ENCODE measurements around the gene TMEM108. TPM values are rescaled to one million over a fixed set of nuclear protein-coding genes. Genes with fewer than 3 reads are reported as not detected.

TMEM108 gene
- total RNA-seq, 1 donor from 2014 or later, result 1.4 TPM

DNA sequence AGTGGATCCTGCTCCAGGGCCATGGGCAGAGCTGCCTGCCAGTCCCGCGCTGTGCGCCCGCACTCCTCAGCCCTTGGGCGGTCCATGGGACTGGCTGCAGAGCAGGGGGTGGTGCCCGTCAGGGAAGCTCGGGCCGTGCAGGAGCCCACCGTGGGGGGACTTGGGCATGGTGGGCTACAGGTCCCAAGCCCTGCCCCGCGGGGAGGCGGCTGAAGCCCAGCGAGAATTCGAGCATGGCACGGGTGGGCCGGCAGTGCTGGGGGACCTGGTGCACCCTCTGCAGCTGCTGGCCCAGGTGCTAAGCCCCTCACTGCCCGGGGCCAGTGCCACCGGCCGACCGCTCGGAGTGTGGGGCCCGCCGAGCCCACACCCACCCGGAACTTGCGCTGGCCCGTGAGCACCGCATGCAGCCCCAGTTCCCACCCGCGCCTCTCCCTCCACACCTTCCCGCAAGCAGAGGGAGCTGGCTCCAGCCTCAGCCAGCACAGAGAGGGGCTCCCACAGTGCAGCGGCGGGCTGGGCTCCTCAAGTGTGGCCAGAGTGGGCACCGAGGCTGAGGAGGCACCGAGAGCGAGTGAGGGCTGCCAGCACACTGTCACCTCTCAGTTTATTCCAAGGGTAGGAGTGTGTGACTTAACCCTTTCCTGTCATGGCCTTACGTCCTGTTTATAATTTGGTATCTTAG is 129.3 kb downstream of the TMEM108 start:
- DNase-seq, result no peak

DNA sequence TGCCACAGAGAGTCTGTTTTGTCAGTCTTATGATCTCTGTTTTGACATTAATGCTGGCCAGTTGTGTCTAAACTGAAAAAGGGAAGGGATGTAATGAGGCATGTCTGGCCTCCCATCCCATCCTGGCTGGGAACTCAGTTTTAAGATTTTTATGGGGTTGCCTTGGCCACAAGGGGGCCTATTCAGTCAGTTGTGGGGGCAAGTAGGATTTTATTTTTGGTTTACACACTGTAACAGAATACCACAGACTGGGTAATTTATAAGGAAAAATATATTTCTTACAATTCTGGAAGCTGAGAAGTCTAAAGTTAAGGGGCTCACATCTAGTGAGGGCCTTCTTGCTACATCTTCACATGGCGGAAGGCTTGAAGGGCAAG is 129.8 kb downstream of the TMEM108 start:
- DNase-seq, result no peak

DNA sequence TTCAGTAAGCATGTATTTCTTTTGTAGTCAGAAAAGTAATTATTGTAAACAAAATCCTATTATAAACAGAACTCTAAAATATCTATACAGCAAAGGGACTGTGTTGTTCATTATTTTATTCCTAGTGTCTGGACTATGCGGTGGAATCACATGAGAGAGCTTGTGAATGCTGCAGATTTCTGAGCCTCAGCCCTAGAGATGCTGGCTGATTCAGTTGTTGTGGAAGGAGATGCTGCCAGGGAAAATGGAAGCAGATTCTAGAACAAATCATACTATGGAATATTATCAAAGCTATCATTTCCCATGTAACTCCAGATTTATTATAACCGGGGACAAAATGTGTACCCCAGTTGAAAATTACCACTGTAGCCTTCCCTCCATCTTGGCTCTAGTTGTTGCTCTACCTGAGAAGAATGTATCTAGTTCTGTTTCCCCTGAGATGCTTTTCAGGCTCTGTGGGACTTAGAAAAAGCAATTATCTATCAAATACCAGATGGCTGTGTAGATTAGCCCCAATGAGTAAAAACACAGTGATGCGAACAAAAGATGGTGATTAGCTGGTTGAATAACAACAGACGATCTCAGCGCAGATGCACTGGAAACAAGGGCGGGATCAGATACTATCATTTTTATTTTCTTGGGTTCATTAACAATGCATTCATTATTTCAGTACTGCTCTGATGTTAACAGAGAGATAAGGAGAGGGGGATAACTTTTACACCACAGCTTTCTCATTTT is 131.3 kb downstream of the TMEM108 start:
- no peak for DNase-seq

DNA sequence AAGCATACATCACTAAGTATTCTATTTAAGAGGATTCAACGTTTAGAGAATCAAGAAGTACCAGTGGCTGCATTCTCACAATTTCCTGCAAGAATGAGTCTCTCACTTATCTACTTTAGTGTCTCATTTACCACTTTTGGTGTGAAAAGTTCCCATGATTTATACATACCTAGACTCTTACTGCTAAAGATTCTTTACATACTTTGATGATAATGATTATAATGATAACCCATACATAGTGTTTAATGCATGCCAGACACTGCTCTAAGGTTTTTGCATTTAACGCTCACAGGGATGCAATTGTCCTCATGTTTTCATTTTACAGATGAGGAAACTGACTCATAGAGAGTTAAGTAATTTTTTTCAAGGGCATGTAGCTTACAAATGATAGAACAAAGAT is 133.6 kb downstream of the TMEM108 start:
- no peak for DNase-seq

DNA sequence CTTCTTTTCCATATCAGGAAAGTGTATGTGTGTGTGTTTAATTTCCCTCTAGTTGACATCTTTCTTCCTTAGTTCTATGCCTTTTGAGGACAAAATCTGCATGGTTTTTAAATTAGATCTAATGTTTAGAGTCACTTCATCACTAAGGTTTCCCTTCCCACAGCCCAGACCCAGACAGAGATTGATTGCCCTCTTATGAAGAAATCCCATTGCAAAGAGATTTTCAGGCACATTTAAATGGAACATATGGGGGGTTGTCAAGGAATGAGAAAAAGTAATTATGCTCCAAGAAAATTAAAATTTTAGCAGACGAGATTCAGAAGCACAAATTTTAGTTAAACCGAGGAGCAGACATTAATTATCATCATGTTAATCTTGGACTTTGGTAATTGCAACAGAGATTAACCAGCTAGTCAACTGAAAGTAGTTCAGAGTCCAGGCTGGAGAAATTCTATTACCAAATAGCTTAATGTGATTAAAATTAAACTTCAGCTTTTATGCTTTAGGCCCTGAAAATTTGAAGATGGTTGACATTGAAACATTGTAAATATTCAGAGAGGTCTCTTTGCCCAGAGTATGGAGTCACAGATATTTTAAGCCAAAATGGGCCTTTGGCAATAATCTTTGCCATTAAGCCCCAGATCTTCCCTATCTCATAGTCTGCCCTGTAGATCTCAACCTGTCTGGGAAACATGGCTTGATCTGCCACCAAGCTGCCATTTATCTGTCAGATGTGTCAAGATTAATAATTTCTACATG is 143.4 kb downstream of the TMEM108 start:
- DNase-seq, result no peak

DNA sequence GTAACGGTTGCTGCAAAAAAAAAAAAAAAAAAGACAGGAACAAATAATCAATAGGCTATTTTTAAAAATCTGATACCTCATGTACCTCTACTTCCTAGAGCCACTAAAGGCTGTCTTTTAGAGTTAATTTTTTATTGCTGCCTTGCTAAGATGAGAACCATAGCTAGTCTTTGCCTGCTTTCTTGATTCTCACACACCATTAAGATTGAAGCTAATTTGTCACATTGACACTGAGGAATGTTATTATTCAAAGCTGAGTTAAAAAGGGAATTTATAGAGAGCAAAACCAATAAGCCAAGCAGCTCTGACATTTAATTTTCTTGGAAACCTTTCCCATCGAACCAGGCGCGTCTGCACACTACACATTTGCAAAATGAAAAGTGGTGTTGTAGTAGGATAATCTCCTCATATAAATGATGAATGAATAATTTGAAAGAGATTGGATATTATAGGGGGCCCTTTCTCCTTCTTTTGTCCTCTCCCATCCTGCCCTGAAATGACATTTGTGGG is 149.7 kb downstream of the TMEM108 start:
- DNase-seq, result no peak

DNA sequence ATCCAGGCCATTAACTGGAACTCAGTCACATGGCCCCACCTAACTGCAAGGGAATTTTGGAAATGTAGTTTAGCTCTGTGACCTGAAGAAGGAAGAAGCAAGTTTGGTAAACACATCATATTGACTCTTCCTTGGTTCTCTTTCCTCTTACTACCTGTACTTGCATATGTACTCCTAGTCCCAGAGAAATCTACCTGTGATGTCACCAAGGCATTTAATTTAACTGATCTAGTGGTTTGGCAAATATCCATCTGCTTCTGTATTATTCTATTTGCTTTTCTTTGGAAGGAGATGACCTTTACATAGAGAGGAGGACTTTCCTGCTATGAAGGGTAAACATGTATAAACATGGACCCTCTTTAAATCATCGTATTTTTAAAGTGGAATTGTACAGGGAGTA is 150.8 kb downstream of the TMEM108 start:
- DNase-seq, result no peak

DNA sequence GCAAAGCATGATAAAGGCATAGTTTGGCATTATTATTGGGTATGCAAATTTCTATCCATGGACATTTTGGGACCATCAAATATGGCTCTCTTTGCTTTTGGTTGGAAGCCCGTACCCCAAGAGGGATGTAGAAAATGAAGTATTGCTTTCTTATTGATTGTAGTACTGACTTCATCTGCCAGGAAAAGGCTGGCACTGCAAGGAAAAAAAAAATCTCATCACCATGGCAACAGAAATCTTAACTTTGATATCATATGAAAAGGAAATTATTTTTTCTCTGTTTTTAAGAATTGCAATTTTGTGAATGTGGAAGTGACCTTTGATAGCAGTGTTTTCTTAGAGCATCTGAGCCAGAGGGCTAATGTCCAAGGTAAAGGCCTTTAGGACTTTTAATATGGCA is 151.7 kb downstream of the TMEM108 start:
- no peak for DNase-seq

DNA sequence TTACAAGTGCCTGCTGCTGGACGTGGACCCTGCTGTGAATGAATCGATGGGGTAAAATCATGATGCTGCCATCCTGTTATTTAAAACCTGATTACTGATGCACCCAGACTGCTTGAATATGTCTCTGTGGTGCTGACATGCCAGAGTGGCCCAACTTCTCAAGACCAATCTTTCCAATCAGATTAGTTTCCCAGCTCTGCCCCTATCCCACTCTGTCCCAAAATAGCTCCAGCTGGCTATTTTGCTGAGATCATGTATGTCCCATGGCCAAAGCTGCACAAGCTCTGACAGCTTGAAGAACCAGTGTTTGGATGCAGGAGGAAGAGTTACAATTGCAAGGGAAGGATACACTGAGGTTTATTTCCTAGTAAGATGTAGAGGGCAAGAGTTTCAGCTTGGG is 153.6 kb downstream of the TMEM108 start:
- no peak for DNase-seq

DNA sequence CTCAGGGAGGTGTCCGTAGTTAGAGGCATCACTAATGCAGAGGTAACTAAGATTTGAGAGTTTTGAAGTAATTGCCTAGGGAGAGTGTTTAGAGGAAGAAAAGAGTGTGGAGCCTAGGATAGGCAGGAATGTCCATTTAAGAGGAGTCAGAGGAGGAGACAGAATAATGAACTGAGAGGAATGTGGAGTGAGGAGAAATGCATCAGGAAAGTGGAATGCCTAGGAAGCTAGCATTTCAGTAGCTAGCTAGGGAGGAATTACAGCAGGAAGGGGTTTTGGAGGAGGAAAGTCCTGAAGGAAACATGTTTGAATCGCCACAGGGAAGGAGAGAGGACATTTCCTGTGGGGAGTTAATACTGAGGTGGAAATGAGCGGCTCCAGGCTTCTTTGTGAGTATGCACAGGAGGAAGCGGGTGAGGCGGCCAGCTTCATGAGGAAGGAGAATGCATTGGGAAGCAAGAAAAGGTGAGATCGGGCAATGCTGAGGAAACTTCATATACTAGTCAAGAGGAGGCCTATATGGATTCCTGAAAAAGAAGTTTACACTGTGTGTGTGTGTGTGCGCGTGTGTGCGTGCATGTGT is 154.3 kb downstream of the TMEM108 start:
- no peak for DNase-seq

DNA sequence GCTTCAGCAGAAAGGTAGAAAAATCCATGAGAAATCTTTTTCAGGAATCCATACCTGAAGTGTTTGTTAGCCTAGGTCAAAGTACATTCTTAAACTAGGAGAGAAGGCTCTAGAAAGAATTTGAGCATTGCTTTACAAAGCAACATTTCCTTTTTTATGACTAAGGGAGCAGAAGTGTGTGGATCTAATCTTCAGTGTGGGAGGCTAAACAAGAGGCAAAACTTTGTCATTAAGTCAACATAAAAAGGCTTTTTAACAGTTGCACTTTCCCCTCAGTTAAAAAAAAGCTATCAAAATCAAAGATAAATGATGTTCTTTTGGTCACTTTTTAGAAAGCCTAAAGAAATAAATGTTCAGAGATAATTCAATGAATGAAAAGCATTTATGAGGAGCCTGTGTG is 154.8 kb downstream of the TMEM108 start:
- DNase-seq, result no peak

DNA sequence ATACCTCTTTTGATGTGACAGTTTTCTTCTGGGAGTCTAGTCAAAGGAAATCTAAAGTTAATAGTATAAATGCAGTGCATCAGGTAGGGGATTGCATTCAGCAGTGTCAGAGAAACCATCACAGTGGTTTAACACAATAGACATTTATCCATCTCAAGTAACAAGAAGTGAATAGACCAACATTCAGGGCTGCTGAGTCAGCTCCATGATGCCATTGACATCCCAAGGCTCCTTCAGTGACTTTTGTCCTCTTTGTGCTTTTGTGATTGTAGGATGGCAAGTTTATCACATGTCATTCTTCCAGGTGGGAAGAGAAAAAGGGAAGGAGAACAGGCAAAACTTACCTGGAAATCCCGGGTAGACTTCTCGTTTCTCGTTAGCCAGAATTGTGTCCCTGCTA is 158.3 kb downstream of the TMEM108 start:
- no peak for DNase-seq

DNA sequence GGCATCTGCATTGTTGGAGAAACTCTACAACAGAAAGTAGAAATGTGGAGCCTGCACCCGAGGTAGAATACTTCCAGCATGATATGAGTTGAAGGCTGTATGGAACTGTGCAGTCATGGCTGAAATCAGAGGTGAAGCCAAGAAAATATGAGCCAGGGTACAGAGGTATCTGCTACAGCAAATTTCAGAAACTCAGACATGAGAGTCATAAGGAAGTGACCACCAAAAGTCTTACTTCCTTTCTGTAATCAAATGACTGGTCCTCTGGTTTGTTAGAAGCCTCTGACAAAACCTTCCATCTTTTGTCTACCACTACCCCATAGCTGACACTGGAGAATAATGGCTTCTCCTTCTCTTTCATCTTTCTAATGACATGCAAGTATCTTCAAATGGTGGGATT is 159.4 kb downstream of the TMEM108 start:
- DNase-seq, result no peak

DNA sequence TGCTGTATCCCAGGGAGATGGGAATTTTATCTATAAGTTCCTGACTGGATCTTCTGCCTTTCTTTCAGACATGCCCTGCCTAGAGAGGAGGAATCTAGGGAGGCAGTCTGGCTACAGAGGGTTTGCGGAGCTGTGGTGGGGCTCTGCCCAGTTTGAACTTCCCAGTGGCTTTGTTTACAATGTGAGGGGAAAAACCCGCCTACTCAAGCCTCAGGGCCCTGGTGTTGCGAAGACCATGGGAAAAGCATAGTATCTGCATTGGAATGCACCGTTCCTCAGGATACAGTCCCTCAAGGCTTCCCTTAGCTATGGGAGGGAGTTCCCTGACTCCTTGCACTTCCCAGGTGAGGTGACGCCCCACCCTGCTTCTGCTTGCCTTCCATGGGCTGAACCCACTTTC is 168.7 kb downstream of the TMEM108 start:
- DNase-seq, result no peak

DNA sequence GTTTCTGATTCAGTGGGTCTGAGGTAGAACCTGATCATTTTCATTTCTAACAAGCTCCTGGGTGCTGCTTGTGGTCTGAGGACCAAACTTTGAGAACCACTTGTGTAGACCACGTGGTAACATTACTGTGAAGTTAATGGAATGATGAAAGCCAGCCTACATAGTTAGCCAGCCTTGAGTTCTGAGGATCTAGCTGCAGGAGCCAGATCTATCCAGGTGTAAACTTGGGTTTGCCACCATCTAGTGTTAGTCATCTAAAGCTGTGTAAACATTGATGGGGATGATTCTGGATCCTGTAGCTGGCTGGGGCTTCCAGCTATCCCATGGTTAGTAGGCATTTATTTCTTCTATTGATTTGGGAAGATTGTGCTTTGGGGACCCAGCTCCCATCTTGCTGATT is 170.0 kb downstream of the TMEM108 start:
- DNase-seq, result no peak

DNA sequence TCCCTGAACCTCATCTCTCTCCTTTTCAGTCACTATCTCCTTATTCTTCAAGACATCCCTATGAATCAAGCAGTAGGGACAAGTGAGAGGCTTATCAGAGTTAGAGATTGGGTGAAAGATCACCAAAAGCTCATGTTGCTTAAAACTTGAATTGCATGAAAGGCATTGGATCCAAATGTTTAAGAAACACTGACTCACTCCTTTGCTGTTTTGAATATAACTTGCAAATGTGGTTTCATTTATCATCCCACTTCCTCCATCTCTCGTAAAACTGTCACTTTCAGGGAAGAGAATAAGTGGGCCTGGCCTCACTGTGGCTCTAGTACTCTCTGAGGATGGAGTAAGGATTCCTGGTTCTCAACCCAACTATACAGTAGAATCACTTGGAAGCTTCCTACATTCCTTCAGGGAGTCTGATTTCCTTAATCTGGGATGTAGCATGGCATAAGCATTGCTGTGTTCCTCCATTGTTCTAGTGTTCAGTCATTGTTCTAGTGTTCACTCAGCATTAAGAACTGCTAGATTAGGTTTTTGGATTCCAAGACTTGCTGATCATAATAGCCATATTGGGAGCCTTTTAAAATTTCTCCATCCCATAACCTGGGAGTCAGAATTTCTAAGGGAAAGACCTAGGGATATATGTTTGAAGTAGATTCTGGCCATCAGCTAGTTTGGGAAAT is 171.8 kb downstream of the TMEM108 start:
- DNase-seq, result peak; percentile 93

DNA sequence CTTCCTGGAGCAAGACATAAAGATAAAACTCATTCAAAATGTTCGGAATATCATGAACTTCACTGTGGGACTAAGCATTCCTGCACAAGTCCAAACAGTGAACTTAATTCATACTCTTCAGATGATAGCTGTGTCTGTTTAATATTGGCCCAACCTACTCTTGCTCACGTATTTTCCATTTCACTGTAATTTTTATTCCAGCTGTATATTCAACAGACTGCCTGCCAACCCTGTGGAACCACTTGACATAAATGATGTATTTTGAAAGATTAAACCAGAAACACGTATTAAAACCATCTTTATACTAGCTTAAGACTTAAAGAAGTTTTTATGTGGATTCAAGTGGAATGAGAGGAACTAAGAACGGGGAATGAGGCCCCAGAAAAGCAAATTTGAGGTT is 172.5 kb downstream of the TMEM108 start:
- peak; percentile 69 for DNase-seq

DNA sequence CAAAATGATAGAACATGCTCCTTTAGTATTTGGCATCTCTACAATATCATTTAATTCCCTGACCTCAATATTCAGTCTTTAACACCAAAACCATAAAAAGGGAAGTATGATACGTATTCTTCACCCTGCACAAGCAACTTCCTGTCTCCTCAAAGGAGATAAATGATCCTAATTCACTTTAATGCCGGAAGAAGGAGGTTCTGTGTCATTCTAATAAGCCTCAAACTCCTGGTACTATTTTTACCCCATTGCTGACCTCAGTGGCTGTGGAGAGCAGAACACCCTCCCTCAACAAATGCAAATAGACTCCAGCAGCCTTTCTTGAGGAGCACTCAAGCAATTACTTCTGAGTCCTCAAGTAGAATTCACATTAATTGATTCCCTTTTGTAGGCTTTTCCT is 173.3 kb downstream of the TMEM108 start:
- DNase-seq, result peak; percentile 12

DNA sequence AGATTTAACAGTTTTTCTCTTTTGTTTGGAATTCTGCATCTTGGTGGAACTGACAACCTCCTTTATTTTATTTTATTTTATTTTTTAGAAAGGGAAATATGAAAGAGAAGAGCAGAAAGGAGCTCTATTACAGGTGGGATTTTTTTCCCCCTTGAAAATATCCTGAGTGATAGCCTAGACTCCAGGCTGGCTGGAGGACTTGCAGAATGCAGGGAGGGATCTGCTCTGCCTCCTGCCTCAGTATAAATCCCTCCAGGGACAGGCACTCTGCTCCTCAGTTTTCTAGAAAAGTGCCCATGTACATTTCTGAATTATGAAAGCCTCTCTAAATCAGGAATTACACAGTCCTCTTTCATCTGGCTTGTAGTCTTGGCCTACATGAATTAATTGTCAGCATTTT is 173.7 kb downstream of the TMEM108 start:
- DNase-seq, result no peak

DNA sequence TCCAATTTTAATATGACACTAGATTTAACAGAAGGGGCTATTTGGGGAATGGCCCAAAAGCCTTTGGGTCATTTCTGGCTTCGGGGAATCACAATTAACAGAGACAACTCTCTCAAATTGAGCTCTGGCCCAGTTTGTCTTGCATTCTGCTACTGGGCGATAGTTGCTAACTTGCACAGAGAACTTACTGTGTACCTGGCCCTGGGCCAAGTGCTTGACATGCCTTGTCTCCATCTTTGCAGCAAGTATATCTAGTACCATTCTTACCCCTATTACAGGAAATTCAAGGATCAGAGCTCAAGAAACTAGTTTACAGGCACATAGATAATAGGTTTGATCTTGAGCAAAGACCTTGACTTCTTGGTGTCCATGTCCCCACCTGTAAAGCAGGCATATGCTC is 175.7 kb downstream of the TMEM108 start:
- DNase-seq, result no peak

DNA sequence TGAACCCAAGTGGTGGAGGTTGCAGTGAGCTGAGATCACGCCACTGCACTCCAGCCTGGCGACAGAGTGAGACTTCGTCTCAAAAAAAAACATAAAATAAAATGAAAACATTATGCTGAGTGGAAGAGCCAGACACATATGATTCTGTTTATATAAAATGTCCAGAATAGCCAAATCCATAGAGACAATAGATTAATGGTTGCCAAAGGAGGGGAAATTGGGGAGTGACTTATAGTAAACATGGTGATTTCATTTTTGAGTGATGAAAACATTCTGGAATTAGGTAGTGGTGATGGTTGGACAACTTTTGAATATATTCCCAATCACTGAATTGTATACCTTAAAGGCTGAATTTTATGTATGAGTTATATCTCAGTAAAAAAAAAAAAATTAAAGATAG is 189.6 kb downstream of the TMEM108 start:
- peak; percentile 80 for DNase-seq

DNA sequence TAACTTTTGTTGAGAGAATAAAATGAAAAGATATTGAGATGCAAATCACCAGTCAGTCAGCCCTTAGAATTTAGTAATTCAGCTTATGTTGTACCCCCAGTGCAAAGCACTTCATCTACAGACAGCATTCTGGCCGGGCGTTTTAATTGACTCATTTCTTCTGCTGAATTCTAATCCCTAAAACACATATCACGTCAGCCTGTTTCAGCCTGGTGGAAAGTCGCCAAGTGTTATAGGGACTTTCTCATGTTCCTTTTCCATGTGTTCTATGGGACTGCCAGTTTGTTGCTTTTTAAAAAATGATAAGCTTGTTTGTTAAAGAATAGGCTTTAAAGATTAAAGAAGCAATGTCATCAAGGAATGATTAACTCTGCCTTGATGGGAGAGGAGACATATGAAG is 192.0 kb downstream of the TMEM108 start:
- peak; percentile 60 for DNase-seq
